Lung (tissue), 12 donors: ENCODE measurements around the gene PADI2. TPM values are rescaled to one million over a fixed set of nuclear protein-coding genes. Genes with fewer than 3 reads are reported as not detected.

ENCODE experiments used
- ATAC-seq: fragments of 200-7000 bp; cut with Tn5 transposase; one replicate; pipeline ENCODE4 v1.9.1; 2020; ENCODE audit warnings: moderate number of reproducible peaks; ENCODE audit not compliant: insufficient read depth, low FRiP score
- DNase-seq, 3 donors: peaks; one replicate each; pipeline ENCODE4 v3.0.0-alpha.2; 2013 to 2017
- H3K27ac ChIP-seq, 2 donors: one replicate each; pipeline ENCODE4 v1.5.1; 2013; ENCODE audit warnings: mild to moderate bottlenecking in 2 of 2, moderate library complexity in 2 of 2, control low read depth in 1 of 2, inconsistent platforms in 1 of 2, low read depth in 1 of 2, low read length in 1 of 2
- H3K27me3 ChIP-seq, 3 donors: one replicate each; pipeline ENCODE4 v1.5.1; 2013; ENCODE audit warnings: low read length in 2 of 3; ENCODE audit not compliant: control insufficient read depth in 3 of 3, insufficient read depth in 3 of 3
- H3K36me3 ChIP-seq, 4 donors: one replicate each; pipeline ENCODE4 v1.5.1; 2013; ENCODE audit warnings: low read length in 4 of 4, mild to moderate bottlenecking in 1 of 4, moderate library complexity in 1 of 4; ENCODE audit not compliant: control insufficient read depth in 4 of 4, insufficient read depth in 4 of 4
- H3K4me1 ChIP-seq, 5 donors: one replicate each; pipeline ENCODE4 v1.5.1; 2013; ENCODE audit warnings: low read length in 5 of 5, mild to moderate bottlenecking in 2 of 5, moderate library complexity in 1 of 5; ENCODE audit not compliant: control insufficient read depth in 5 of 5, insufficient read depth in 5 of 5
- H3K4me3 ChIP-seq: one replicate; pipeline ENCODE4 v1.5.1; 2013; ENCODE audit warnings: mild to moderate bottlenecking, control low read depth, moderate library complexity
- H3K9ac ChIP-seq, 2 donors: one replicate each; pipeline ENCODE4 v1.5.1; 2013; ENCODE audit warnings: low read length in 2 of 2, control low read depth in 1 of 2; ENCODE audit not compliant: insufficient read depth in 1 of 2
- H3K9me3 ChIP-seq, 4 donors: one replicate each; pipeline ENCODE4 v1.5.1; 2013; ENCODE audit warnings: low read length in 3 of 4, mild to moderate bottlenecking in 1 of 4, moderate library complexity in 1 of 4; ENCODE audit not compliant: control insufficient read depth in 4 of 4, insufficient read depth in 3 of 4
- CTCF ChIP-seq: IDR thresholded peaks from 2 replicates; pipeline ENCODE4 v1.5.1; 2012; ENCODE audit warnings: mild to moderate bottlenecking; ENCODE audit errors: control extremely low read depth, extremely low read depth
- WGBS, 2 donors: extraction: QIAGEN DNeasy Blood & Tissue Kit; methylation state at CpG; one replicate each; pipeline ENCODE4 v1.1.7; 2013; 5-methylcytosine and 5-hydroxymethylcytosine counted together
- polyA plus RNA-seq, 2 donors: library from polyadenylated mRNA; stranded (reverse); fragments of 200-250 nt; gene quantifications; one replicate each; pipeline ENCODE4 v1.2.1, GENCODE V29; 2013
- total RNA-seq, 2 donors: library from RNA; depleted of rRNA in 1 of 2; stranded (reverse); fragments of >200 nt in 1 of 2; gene quantifications; one replicate each; pipeline ENCODE4 v1.2.1, GENCODE V29; 2014 to 2021
- donor health status: control.
- donor health status: control.
- donor health status: Bipolar disorder and iron deficiency.
- donor health status: healthy.
- donor health status: DM: yes; HTN: yes; CAD: no.

PADI2 gene
- total and polyA plus RNA-seq, 4 donors = 1.2 to 12.8 (median 3.4) TPM

- TF ChIP-seq CTCF = no peak
- no peak for DNase-seq
- no peaks in the 10 kb centered on the region for H3K9me3 ChIP-seq
- H3K27me3 ChIP-seq = peaks cover 0 to 23% (median 19%) of the 10 kb centered on the region in 3 donors
- WGBS, 2 donors = 8 to 13% methylated on average over 14 of the region's 14 CpGs
- H3K27ac ChIP-seq = no peak overlapping the region
- no peak overlapping the region for H3K9ac ChIP-seq
- no peaks in the 10 kb centered on the region for H3K36me3 ChIP-seq
- H3K4me3 ChIP-seq = no peak overlapping the region
- H3K4me1 ChIP-seq = peaks cover 0 to 35% (median 4%) of the 10 kb centered on the region in 5 donors
- ATAC-seq = no peak
Measured at GRCh38 chr1:17118706-17119075, 560 bp downstream of the PADI2 start.

GRCh38 chr1:17118268-17118667, 983 bp downstream of the PADI2 start:
- Histone ChIP-seq H3K4me1 (peaks cover 0 to 34% (median 4%) of the 10 kb centered on the region in 5 donors), H3K4me3 (no peak overlapping the region), H3K27me3 (peaks cover 0 to 23% (median 19%) of the 10 kb centered on the region in 3 donors), H3K27ac (no peak overlapping the region), H3K36me3 (no peaks in the 10 kb centered on the region), H3K9me3 (no peaks in the 10 kb centered on the region), H3K9ac (no peak overlapping the region)
- ATAC-seq (no peak), DNase-seq (no peak)
- 47 to 61% methylated on average over 7 of the region's 7 CpGs for WGBS, 2 donors
- no peak for TF ChIP-seq CTCF

GRCh38 chr1:17117451-17118265, 1.6 kb downstream of the PADI2 start:
- DNase-seq (no peak), ATAC-seq (no peak)
- TF ChIP-seq CTCF = no peak
- Histone ChIP-seq H3K36me3 (no peaks in the 10 kb centered on the region), H3K27ac (no peak overlapping the region), H3K9ac (no peak overlapping the region), H3K9me3 (no peaks in the 10 kb centered on the region), H3K27me3 (peaks cover 0 to 23% (median 19%) of the 10 kb centered on the region in 3 donors), H3K4me3 (no peak overlapping the region), H3K4me1 (peaks cover 0 to 28% (median 4%) of the 10 kb centered on the region in 5 donors)
- WGBS, 2 donors = 68 to 74% methylated on average over 16 of the region's 16 CpGs

GRCh38 chr1:17116643-17117042, 2.6 kb downstream of the PADI2 start:
- no peak overlapping the region for H3K4me3 ChIP-seq
- H3K27ac ChIP-seq = no peak overlapping the region
- H3K36me3 ChIP-seq = no peaks in the 10 kb centered on the region
- H3K27me3 ChIP-seq = peaks cover 0 to 23% (median 19%) of the 10 kb centered on the region in 3 donors
- no peaks in the 10 kb centered on the region for H3K9me3 ChIP-seq
- DNase-seq (no peak), ATAC-seq (no peak)
- WGBS, 2 donors = 64 to 80% methylated on average over 1 of the region's 1 CpG
- H3K4me1 ChIP-seq = peaks cover 0 to 18% (median 4%) of the 10 kb centered on the region in 5 donors
- no peak for TF ChIP-seq CTCF
- H3K9ac ChIP-seq = no peak overlapping the region
